Tibial nerve (tissue), 4 donors: ENCODE data around the gene RGS5.

Source experiments
- EP300 ChIP-seq, 2 donors: sonication (generic); formaldehyde crosslinking; IDR thresholded peaks; one replicate each; pipeline ENCODE4 v1.6.1; 2017; ENCODE audit warnings: antibody characterized with exemption in 2 of 2, mild to moderate bottlenecking in 1 of 2
- POLR2A ChIP-seq, 2 donors: fragments of 450-650 bp; IDR thresholded peaks; one replicate each; pipeline ENCODE4 v1.6.1; 2017; ENCODE audit warnings: antibody characterized with exemption in 2 of 2, mild to moderate bottlenecking in 2 of 2, moderate library complexity in 2 of 2
- TF ChIP-seq, protein P1 (sequence below), 5 experiments: fragments of 200-600 bp in 3 of 5; fragments of 450-650 bp in 2 of 5; sonication (generic) in 3 of 5; IDR thresholded peaks; one replicate each; pipeline ENCODE4 v1.5.1; 2016 to 2019; ENCODE audit warnings: antibody characterized with exemption in 5 of 5, mild to moderate bottlenecking in 3 of 5, moderate library complexity in 2 of 5

DNA sequence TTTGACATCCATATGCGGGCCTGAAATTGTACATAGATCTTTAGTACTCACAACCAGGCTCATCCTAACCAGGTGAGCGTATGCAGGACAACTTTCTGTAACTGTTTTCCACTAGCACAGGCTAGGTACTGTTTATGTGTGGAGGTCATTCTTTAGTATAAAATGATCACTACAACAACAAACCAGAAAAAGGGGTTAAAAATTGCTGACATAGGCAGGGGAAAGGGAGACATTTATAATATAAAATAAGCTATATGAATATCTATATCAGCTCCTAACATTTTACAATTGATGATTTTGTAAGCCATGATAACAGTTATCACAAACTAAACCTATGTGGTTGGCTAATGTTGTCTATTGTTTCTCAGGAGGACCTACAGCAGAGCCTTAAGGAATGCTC is 37.6 kb downstream of the RGS5 start:
- TF ChIP-seq, protein P1, sequence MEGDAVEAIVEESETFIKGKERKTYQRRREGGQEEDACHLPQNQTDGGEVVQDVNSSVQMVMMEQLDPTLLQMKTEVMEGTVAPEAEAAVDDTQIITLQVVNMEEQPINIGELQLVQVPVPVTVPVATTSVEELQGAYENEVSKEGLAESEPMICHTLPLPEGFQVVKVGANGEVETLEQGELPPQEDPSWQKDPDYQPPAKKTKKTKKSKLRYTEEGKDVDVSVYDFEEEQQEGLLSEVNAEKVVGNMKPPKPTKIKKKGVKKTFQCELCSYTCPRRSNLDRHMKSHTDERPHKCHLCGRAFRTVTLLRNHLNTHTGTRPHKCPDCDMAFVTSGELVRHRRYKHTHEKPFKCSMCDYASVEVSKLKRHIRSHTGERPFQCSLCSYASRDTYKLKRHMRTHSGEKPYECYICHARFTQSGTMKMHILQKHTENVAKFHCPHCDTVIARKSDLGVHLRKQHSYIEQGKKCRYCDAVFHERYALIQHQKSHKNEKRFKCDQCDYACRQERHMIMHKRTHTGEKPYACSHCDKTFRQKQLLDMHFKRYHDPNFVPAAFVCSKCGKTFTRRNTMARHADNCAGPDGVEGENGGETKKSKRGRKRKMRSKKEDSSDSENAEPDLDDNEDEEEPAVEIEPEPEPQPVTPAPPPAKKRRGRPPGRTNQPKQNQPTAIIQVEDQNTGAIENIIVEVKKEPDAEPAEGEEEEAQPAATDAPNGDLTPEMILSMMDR (IDR thresholded peaks at IDR 0.05): no peak
- no peak for TF ChIP-seq POLR2A (IDR thresholded peaks at IDR 0.05)
- TF ChIP-seq EP300 (IDR thresholded peaks at IDR 0.05): no peak
